RWPE1 (cell line): ENCODE results near the gene ARHGDIA.

Experiments
- CTCF ChIA-PET: fragments of 350-600 bp; sonication (Branson Sonifier 250); formaldehyde crosslinking; extraction: SDS; loops from one replicate; lab custom pipeline; 2021; lab: Yijun Ruan, JAX
- POLR2A ChIA-PET: fragments of 400-600 bp; formaldehyde crosslinking; extraction: SDS; loops from one replicate; lab custom pipeline; 2020; ENCODE audit warnings: antibody characterized with exemption; ENCODE audit not compliant: low non-redundant PET; lab: Yijun Ruan, JAX
- DNase-seq: peaks from one replicate; pipeline ENCODE4 v3.0.0; 2012; ENCODE audit warnings: low spot score
- H3K27ac ChIP-seq: fragments of 450-650 bp; 2 replicates; pipeline ENCODE4 v1.5.1; 2017
- CTCF ChIP-seq: fragments of 450-650 bp; conservative IDR thresholded peaks from 2 replicates; pipeline ENCODE4 v1.5.1; 2017; ENCODE audit warnings: low read depth, mild to moderate bottlenecking

The ARHGDIA gene

GRCh38 chr17:81833921-81834830, 37.0 kb downstream of the ARHGDIA start:
- H3K27ac ChIP-seq = peak overlapping the region; percentile 92
- TF ChIP-seq CTCF = no peak
- DNase-seq = no peak
- CTCF ChIA-PET = interaction anchor here (0.7 to 1.1 kb wide), 2 partner anchors 21 to 39 kb away, joined by 3 read pairs; no protein-coding TSS in a partner anchor
- POLR2A ChIA-PET = interaction anchor here (0.5 to 0.6 kb wide), 3 partner anchors 9 to 163 kb away, joined by 3 to 4 read pairs (median 4); no protein-coding TSS in a partner anchor

- CTCF ChIA-PET = interaction anchor here (0.5 to 1.1 kb wide), 2 partner anchors 22 to 150 kb away, joined by 3 read pairs; partner anchors contain the start of gene ARL16
- POLR2A ChIA-PET = interaction anchor here (0.6 to 1.1 kb wide), 3 partner anchors 8 to 97 kb away, joined by 3 to 8 read pairs (median 3); no protein-coding TSS in a partner anchor
- TF ChIP-seq CTCF = no peak
- peak; percentile 95 for DNase-seq
- peak within 1 kb of the TSS; percentile 92 for H3K27ac ChIP-seq
Observed at GRCh38 chr17:81833160-81833920, 37.8 kb downstream of the ARHGDIA start, which contains the start of gene MCRIP1. Gene MCRIP1, minus strand, starts transcription at chr17:81833291. Its CDS starts 8,785 bp downstream, at chr17:81824506.

GRCh38 chr17:81832608-81833159, 38.5 kb downstream of the ARHGDIA start:
- TF ChIP-seq CTCF = no peak
- peak overlapping the region; percentile 92 for H3K27ac ChIP-seq
- ChIA-PET CTCF (interaction anchor here (0.5 to 1.1 kb wide), 2 partner anchors 22 to 149 kb away, joined by 3 read pairs; partner anchors contain the start of gene ARL16), POLR2A (interaction anchor here (1.1 kb wide), 1 partner anchor 9 kb away, joined by 8 read pairs; no protein-coding TSS in a partner anchor)
- DNase-seq = no peak

GRCh38 chr17:81831957-81832607, 39.1 kb downstream of the ARHGDIA start:
- TF ChIP-seq CTCF = no peak
- H3K27ac ChIP-seq = peak overlapping the region; percentile 92
- CTCF ChIA-PET = no interaction called here
- POLR2A ChIA-PET = no interaction called here
- no peak for DNase-seq

GRCh38 chr17:81831563-81831956, 39.6 kb downstream of the ARHGDIA start:
- no peak for TF ChIP-seq CTCF
- CTCF ChIA-PET = no interaction called here
- no peak for DNase-seq
- H3K27ac ChIP-seq = peak overlapping the region; percentile 92
- POLR2A ChIA-PET = no interaction called here
